ENCODE data around the gene IFT20.
"Not testable (repeated sequence)": the region's sequence is repeated elsewhere in the genome, so short reads cannot be mapped to it uniquely, and the experiment has no call there.

The IFT20 gene

GRCh38 chr17:28342313-28342712 is 7.0 kb upstream of the IFT20 start:
- H3K36me3 ChIP-seq (ENCODE audit: control insufficient read depth, insufficient read depth, low read length, severe bottlenecking) = peaks cover 72% of the 10 kb centered on the region
- H3K9ac ChIP-seq (ENCODE audit: low read length) = no peak overlapping the region
- H3K27me3 ChIP-seq (replicated peaks; ENCODE audit: control insufficient read depth, insufficient read depth, low read length) = no peaks in the 10 kb centered on the region
- H3K4me3 ChIP-seq (ENCODE audit: low read length) = no peak overlapping the region
- H3K4me1 ChIP-seq (ENCODE audit: control insufficient read depth, insufficient read depth, low read length) = peaks cover 16% of the 10 kb centered on the region
- no peak for DNase-seq (ENCODE audit: low read depth)
- H3K9me3 ChIP-seq (ENCODE audit: control insufficient read depth, low read length) = no peaks in the 10 kb centered on the region

DNA sequence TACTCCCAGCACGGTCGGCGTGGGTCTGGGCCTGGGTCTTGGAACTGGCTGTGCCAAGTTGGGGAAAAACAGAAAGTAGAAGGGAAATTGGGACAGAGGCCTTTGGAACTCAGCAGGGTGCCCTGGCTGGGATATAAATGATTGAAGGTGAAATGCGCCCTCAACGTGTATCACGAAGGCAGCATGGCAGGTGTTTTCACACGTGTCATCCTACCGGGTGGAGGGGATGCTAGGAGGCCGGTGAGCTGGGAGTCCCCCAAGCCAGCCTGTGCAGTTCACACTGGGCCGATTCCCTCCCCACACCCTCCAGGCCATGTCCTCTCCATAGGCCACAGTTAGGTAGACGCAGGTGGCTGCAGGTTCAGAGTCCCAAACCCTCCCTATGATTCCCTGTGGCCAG is 6.2 kb upstream of the IFT20 start:
- no peak for DNase-seq (ENCODE audit: low read depth)
- H3K4me1 ChIP-seq (ENCODE audit: control insufficient read depth, insufficient read depth, low read length) = peaks cover 14% of the 10 kb centered on the region
- H3K4me3 ChIP-seq (ENCODE audit: low read length) = no peak overlapping the region
- no peaks in the 10 kb centered on the region for H3K9me3 ChIP-seq (ENCODE audit: control insufficient read depth, low read length)
- H3K27me3 ChIP-seq (replicated peaks; ENCODE audit: control insufficient read depth, insufficient read depth, low read length) = no peaks in the 10 kb centered on the region
- H3K36me3 ChIP-seq (ENCODE audit: control insufficient read depth, insufficient read depth, low read length, severe bottlenecking) = peaks cover 65% of the 10 kb centered on the region
- H3K9ac ChIP-seq (ENCODE audit: low read length) = no peak overlapping the region

DNA sequence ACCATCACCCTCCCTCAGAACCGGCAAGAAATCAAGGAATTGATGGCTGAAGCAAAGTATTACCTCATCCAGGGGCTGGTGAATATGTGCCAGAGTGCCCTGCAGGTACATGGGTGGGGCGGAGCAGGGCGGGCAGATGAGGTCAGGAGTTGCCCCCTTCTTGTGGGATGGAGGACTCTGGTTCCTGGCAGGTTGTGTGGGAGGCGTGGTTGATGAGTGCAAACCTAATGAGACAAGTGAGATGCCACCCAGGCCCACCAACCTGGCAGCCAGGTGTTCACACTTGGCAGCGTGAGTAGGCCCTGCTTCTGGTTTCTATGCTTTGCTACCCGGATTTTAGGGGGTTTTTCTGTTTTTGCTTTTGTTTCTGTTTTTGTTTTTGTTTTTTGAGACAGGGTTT is 5.1 kb upstream of the IFT20 start:
- Histone ChIP-seq H3K9ac (ENCODE audit: low read length) (no peak overlapping the region), H3K27me3 (replicated peaks; ENCODE audit: control insufficient read depth, insufficient read depth, low read length) (no peaks in the 10 kb centered on the region), H3K36me3 (ENCODE audit: control insufficient read depth, insufficient read depth, low read length, severe bottlenecking) (peaks cover 53% of the 10 kb centered on the region), H3K4me1 (ENCODE audit: control insufficient read depth, insufficient read depth, low read length) (peaks cover 14% of the 10 kb centered on the region), H3K4me3 (ENCODE audit: low read length) (no peak overlapping the region), H3K9me3 (ENCODE audit: control insufficient read depth, low read length) (no peaks in the 10 kb centered on the region)
- DNase-seq (ENCODE audit: low read depth) = no peak

- Histone ChIP-seq H3K4me3 (ENCODE audit: low read length) (no peak overlapping the region), H3K36me3 (ENCODE audit: control insufficient read depth, insufficient read depth, low read length, severe bottlenecking) (peaks cover 44% of the 10 kb centered on the region), H3K9me3 (ENCODE audit: control insufficient read depth, low read length) (no peaks in the 10 kb centered on the region), H3K9ac (ENCODE audit: low read length) (no peak overlapping the region), H3K4me1 (ENCODE audit: control insufficient read depth, insufficient read depth, low read length) (peaks cover 18% of the 10 kb centered on the region), H3K27me3 (replicated peaks; ENCODE audit: control insufficient read depth, insufficient read depth, low read length) (no peaks in the 10 kb centered on the region)
- no peak for DNase-seq (ENCODE audit: low read depth)
Observed at GRCh38 chr17:28339431-28339830, 4.2 kb upstream of the IFT20 start.

- H3K9me3 ChIP-seq (ENCODE audit: control insufficient read depth, low read length); H3K27me3 ChIP-seq (replicated peaks; ENCODE audit: control insufficient read depth, insufficient read depth, low read length); H3K9ac ChIP-seq (ENCODE audit: low read length); H3K4me3 ChIP-seq (ENCODE audit: low read length); DNase-seq (ENCODE audit: low read depth): not testable (repeated sequence)
- Histone ChIP-seq H3K4me1 (ENCODE audit: control insufficient read depth, insufficient read depth, low read length) (peaks cover 25% of the 10 kb centered on the region), H3K36me3 (ENCODE audit: control insufficient read depth, insufficient read depth, low read length, severe bottlenecking) (peaks cover 37% of the 10 kb centered on the region)
Observed at GRCh38 chr17:28338769-28339212, 3.5 kb upstream of the IFT20 start.

- Histone ChIP-seq H3K4me3 (ENCODE audit: low read length) (no peak overlapping the region), H3K9ac (ENCODE audit: low read length) (no peak overlapping the region), H3K4me1 (ENCODE audit: control insufficient read depth, insufficient read depth, low read length) (peaks cover 28% of the 10 kb centered on the region), H3K36me3 (ENCODE audit: control insufficient read depth, insufficient read depth, low read length, severe bottlenecking) (peaks cover 34% of the 10 kb centered on the region), H3K9me3 (ENCODE audit: control insufficient read depth, low read length) (no peaks in the 10 kb centered on the region), H3K27me3 (replicated peaks; ENCODE audit: control insufficient read depth, insufficient read depth, low read length) (no peaks in the 10 kb centered on the region)
- DNase-seq (ENCODE audit: low read depth) = no peak
Observed at GRCh38 chr17:28338056-28338768, 2.9 kb upstream of the IFT20 start.

GRCh38 chr17:28335959-28336871 is 943 bp upstream of the IFT20 start:
- Histone ChIP-seq H3K9me3 (ENCODE audit: control insufficient read depth, low read length) (no peaks in the 10 kb centered on the region), H3K36me3 (ENCODE audit: control insufficient read depth, insufficient read depth, low read length, severe bottlenecking) (peaks cover 25% of the 10 kb centered on the region), H3K4me3 (ENCODE audit: low read length) (peak overlapping the region; percentile 98), H3K4me1 (ENCODE audit: control insufficient read depth, insufficient read depth, low read length) (peaks cover 28% of the 10 kb centered on the region), H3K9ac (ENCODE audit: low read length) (peak overlapping the region; percentile 92), H3K27me3 (replicated peaks; ENCODE audit: control insufficient read depth, insufficient read depth, low read length) (no peaks in the 10 kb centered on the region)
- peak; percentile 90 for DNase-seq (ENCODE audit: low read depth)

DNA sequence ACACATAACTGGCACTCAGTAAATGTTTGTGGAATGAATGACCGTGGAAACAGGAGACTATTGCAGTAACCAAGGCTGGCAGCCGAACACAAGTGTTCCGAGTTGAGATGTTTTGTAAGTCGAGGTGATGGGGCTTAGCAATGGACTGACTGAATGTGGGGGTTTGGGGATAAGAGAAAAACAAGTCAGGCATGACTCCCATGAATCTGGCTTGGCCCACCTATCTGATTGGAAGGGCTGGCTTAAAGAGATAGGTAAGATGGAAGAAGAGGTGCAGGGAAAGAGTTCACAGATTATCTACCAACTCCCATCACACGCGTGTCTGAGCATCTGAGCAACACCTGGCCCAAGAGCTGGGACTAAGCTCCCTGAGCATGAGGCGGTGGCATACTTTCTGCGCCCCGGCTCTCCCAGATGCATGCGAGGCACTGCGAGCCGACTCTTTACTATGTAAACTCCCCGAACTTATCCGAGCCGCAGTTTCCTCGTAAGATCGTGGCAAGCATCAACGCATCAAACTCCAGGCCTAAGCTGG is 539 bp downstream of the IFT20 start:
- Histone ChIP-seq H3K9ac (ENCODE audit: low read length) (peak overlapping the region; percentile 89), H3K27me3 (replicated peaks; ENCODE audit: control insufficient read depth, insufficient read depth, low read length) (no peaks in the 10 kb centered on the region), H3K4me1 (ENCODE audit: control insufficient read depth, insufficient read depth, low read length) (peaks cover 28% of the 10 kb centered on the region), H3K4me3 (ENCODE audit: low read length) (peak overlapping the region; percentile 98), H3K36me3 (ENCODE audit: control insufficient read depth, insufficient read depth, low read length, severe bottlenecking) (peaks cover 20% of the 10 kb centered on the region), H3K9me3 (ENCODE audit: control insufficient read depth, low read length) (no peaks in the 10 kb centered on the region)
- peak; percentile 71 for DNase-seq (ENCODE audit: low read depth)

DNA sequence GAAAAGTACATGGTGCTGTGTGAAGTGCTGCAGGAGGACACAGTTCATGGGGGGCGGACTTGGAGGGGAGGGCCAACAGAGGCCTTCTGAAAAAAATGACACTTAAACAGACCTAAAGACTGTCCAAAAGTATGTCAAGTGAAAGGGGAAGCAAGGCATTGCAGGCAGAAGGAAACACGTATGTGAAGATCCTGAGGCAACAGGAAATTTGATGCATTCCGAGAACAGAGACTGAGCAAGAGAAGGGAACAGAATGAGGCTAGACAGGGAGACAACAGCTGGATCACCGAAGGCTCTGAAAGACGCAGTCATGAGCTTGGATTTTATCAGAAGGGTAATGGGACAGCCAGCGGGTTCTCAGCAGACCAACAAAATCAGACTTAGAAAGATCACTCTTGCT is 1.1 kb downstream of the IFT20 start:
- H3K27me3 ChIP-seq (replicated peaks; ENCODE audit: control insufficient read depth, insufficient read depth, low read length) = no peaks in the 10 kb centered on the region
- H3K9ac ChIP-seq (ENCODE audit: low read length) = peak overlapping the region; percentile 89
- H3K9me3 ChIP-seq (ENCODE audit: control insufficient read depth, low read length) = no peaks in the 10 kb centered on the region
- H3K36me3 ChIP-seq (ENCODE audit: control insufficient read depth, insufficient read depth, low read length, severe bottlenecking) = peaks cover 24% of the 10 kb centered on the region
- H3K4me3 ChIP-seq (ENCODE audit: low read length) = peak overlapping the region; percentile 98
- DNase-seq (ENCODE audit: low read depth) = peak; percentile 37
- H3K4me1 ChIP-seq (ENCODE audit: control insufficient read depth, insufficient read depth, low read length) = peaks cover 28% of the 10 kb centered on the region

GRCh38 chr17:28333083-28333746 is 2.1 kb downstream of the IFT20 start:
- DNase-seq (ENCODE audit: low read depth) = no peak
- Histone ChIP-seq H3K4me1 (ENCODE audit: control insufficient read depth, insufficient read depth, low read length) (peaks cover 26% of the 10 kb centered on the region), H3K9me3 (ENCODE audit: control insufficient read depth, low read length) (no peaks in the 10 kb centered on the region), H3K4me3 (ENCODE audit: low read length) (no peak overlapping the region), H3K27me3 (replicated peaks; ENCODE audit: control insufficient read depth, insufficient read depth, low read length) (no peaks in the 10 kb centered on the region), H3K9ac (ENCODE audit: low read length) (no peak overlapping the region), H3K36me3 (ENCODE audit: control insufficient read depth, insufficient read depth, low read length, severe bottlenecking) (peaks cover 33% of the 10 kb centered on the region)
